Measurements from ENCODE around the gene C13orf46. TPM values are rescaled to one million over a fixed set of nuclear protein-coding genes. Genes with fewer than 3 reads are reported as not detected.

C13orf46 gene
- total and polyA plus RNA-seq, 4 donors = 1.1 to 11.3 (median 6.4) TPM

DNA sequence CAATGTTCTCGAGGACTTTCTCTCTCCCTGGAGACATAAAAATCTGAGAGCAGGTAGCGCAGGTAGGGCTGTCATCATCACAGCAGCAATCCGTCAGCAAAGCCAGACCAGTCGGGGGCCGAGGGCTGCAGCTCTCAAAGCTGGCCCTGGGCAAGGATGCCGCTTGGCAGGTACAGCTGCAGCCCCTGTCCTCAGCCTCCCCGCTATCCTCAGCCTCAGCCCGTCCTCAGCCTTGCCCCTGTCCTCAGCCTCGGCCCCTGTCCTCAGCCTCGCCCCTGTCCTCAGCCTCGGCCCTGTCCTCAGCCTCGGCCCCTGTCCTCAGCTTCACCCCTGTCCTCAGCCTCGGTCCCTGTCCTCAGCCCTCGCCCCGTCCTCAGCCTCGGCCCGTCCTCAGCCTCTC, 10.9 kb downstream of the C13orf46 start:
- Histone ChIP-seq H3K4me3 (no peak overlapping the region), H3K9me3 (ENCODE audit: control insufficient read depth in 4 of 4, insufficient read depth in 3 of 4, low read length in 3 of 4) (peaks cover 0 to 14% (median 3%) of the 10 kb centered on the region in 4 donors), H3K27me3 (ENCODE audit: control insufficient read depth in 3 of 3, insufficient read depth in 3 of 3, low read length in 2 of 3) (no peaks in the 10 kb centered on the region), H3K27ac (ENCODE audit: low read depth in 1 of 2, low read length in 1 of 2) (no peak overlapping the region), H3K9ac (ENCODE audit: insufficient read depth in 1 of 2, low read length in 2 of 2) (no peak overlapping the region), H3K36me3 (ENCODE audit: control insufficient read depth in 4 of 4, insufficient read depth in 4 of 4, low read length in 4 of 4) (peaks cover 0 to 4% (median 2%) of the 10 kb centered on the region in 4 donors), H3K4me1 (ENCODE audit: control insufficient read depth in 5 of 5, insufficient read depth in 5 of 5, low read length in 5 of 5) (no peaks in the 10 kb centered on the region)
- ATAC-seq (ENCODE audit: insufficient read depth, low FRiP score) (no peak), DNase-seq (no peak)
- no peak for TF ChIP-seq CTCF (IDR thresholded peaks at IDR 0.05; ENCODE audit: control extremely low read depth, extremely low read depth)
- 85 to 94% methylated on average over 17 of the region's 17 CpGs for WGBS, 2 donors

- WGBS, 2 donors = 87 to 89% methylated on average over 11 of the region's 11 CpGs
- Histone ChIP-seq H3K36me3 (ENCODE audit: control insufficient read depth in 4 of 4, insufficient read depth in 4 of 4, low read length in 4 of 4) (peaks cover 0 to 4% (median 2%) of the 10 kb centered on the region in 4 donors), H3K9ac (ENCODE audit: insufficient read depth in 1 of 2, low read length in 2 of 2) (no peak overlapping the region), H3K27ac (ENCODE audit: low read depth in 1 of 2, low read length in 1 of 2) (no peak overlapping the region), H3K9me3 (ENCODE audit: control insufficient read depth in 4 of 4, insufficient read depth in 3 of 4, low read length in 3 of 4) (peaks cover 0 to 14% (median 3%) of the 10 kb centered on the region in 4 donors), H3K4me3 (no peak overlapping the region), H3K27me3 (ENCODE audit: control insufficient read depth in 3 of 3, insufficient read depth in 3 of 3, low read length in 2 of 3) (no peaks in the 10 kb centered on the region), H3K4me1 (ENCODE audit: control insufficient read depth in 5 of 5, insufficient read depth in 5 of 5, low read length in 5 of 5) (no peaks in the 10 kb centered on the region)
- no peak for ATAC-seq (ENCODE audit: insufficient read depth, low FRiP score)
- no peak for TF ChIP-seq CTCF (IDR thresholded peaks at IDR 0.05; ENCODE audit: control extremely low read depth, extremely low read depth)
- DNase-seq = no peak
These were observed 11.5 kb downstream of the C13orf46 start for GRCh38 chr13:113962386-113962785.

- H3K27ac ChIP-seq (ENCODE audit: low read depth in 1 of 2, low read length in 1 of 2) = no peak overlapping the region
- no peak for TF ChIP-seq CTCF (IDR thresholded peaks at IDR 0.05; ENCODE audit: control extremely low read depth, extremely low read depth)
- H3K9me3 ChIP-seq (ENCODE audit: control insufficient read depth in 4 of 4, insufficient read depth in 3 of 4, low read length in 3 of 4) = peaks cover 0 to 9% (median 3%) of the 10 kb centered on the region in 4 donors
- DNase-seq (no peak), ATAC-seq (ENCODE audit: insufficient read depth, low FRiP score) (no peak)
- no peak overlapping the region for H3K9ac ChIP-seq (ENCODE audit: insufficient read depth in 1 of 2, low read length in 2 of 2)
- WGBS, 2 donors = 81 to 83% methylated on average over 6 of the region's 6 CpGs
- H3K4me1 ChIP-seq (ENCODE audit: control insufficient read depth in 5 of 5, insufficient read depth in 5 of 5, low read length in 5 of 5) = no peaks in the 10 kb centered on the region
- peaks cover 0 to 5% (median 0%) of the 10 kb centered on the region in 4 donors for H3K36me3 ChIP-seq (ENCODE audit: control insufficient read depth in 4 of 4, insufficient read depth in 4 of 4, low read length in 4 of 4)
- H3K4me3 ChIP-seq = no peak overlapping the region
- no peaks in the 10 kb centered on the region for H3K27me3 ChIP-seq (ENCODE audit: control insufficient read depth in 3 of 3, insufficient read depth in 3 of 3, low read length in 2 of 3)
These were observed 13.5 kb downstream of the C13orf46 start for GRCh38 chr13:113960276-113960948.

Measured in lung (tissue), 12 donors.